ENCODE data around the gene UBE4A. TPM values are rescaled to one million over a fixed set of nuclear protein-coding genes. Genes with fewer than 3 reads are reported as not detected.
A peak's percentile ranks its signal among the peaks of the same experiment; 100 is the strongest.

UBE4A gene, protein sequence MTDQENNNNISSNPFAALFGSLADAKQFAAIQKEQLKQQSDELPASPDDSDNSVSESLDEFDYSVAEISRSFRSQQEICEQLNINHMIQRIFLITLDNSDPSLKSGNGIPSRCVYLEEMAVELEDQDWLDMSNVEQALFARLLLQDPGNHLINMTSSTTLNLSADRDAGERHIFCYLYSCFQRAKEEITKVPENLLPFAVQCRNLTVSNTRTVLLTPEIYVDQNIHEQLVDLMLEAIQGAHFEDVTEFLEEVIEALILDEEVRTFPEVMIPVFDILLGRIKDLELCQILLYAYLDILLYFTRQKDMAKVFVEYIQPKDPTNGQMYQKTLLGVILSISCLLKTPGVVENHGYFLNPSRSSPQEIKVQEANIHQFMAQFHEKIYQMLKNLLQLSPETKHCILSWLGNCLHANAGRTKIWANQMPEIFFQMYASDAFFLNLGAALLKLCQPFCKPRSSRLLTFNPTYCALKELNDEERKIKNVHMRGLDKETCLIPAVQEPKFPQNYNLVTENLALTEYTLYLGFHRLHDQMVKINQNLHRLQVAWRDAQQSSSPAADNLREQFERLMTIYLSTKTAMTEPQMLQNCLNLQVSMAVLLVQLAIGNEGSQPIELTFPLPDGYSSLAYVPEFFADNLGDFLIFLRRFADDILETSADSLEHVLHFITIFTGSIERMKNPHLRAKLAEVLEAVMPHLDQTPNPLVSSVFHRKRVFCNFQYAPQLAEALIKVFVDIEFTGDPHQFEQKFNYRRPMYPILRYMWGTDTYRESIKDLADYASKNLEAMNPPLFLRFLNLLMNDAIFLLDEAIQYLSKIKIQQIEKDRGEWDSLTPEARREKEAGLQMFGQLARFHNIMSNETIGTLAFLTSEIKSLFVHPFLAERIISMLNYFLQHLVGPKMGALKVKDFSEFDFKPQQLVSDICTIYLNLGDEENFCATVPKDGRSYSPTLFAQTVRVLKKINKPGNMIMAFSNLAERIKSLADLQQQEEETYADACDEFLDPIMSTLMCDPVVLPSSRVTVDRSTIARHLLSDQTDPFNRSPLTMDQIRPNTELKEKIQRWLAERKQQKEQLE
- total RNA-seq, result 40.0 TPM
- long read RNA-seq, full-length matches to known transcripts, result 21 of 36 reads
- long read RNA-seq, partial matches to known transcripts, result 6 of 36 reads
- long read RNA-seq, other reads (novel, unspliced or antisense), result 9 of 36 reads

DNA sequence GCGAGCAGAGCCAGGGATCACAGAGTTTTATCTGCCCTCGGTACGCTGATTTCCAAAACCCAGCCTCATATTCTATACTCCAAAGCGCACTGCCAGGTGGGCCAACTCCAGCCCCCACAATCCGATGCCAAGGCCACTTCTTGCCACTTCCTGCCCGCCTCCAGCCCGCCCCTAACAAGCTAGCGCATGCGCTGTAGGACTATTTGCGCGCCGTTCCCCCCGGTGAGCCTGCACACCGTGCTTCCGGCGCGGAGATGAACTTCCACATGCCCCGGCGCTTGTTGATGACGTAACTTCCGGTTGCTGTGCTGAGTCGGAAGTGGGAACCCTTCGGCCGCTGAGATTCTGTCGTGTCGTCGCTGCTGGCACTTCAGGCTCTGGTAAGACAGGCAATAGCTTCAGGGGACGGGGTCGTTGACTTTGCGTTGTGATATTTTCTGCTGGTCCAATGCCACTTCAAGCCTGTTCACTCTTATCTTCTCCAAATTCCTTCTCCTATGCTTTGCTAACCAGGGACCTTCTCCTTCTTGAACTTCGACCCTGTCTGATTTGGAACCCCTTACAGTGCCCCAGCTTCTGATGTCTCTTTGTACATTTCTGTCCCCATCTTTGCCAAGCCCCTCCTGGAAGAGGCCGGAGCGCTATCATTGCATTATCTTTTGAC is at the start of gene UBE4A:
Gene UBE4A (plus strand): TSS at position 306 of the 664 bp plus-strand sequence. CDS start 5,481 bp downstream, outside the sequence.
- peak within 1 kb of the TSS; percentile 99 for H3K4me3 ChIP-seq
- peak within 1 kb of the TSS; percentile 82 for H3K27ac ChIP-seq
- intact Hi-C loops (cut with DNase I), result no loop called here
- peaks cover 15% of the 10 kb centered on the region for H3K4me1 ChIP-seq
- TF ChIP-seq, protein P1, sequence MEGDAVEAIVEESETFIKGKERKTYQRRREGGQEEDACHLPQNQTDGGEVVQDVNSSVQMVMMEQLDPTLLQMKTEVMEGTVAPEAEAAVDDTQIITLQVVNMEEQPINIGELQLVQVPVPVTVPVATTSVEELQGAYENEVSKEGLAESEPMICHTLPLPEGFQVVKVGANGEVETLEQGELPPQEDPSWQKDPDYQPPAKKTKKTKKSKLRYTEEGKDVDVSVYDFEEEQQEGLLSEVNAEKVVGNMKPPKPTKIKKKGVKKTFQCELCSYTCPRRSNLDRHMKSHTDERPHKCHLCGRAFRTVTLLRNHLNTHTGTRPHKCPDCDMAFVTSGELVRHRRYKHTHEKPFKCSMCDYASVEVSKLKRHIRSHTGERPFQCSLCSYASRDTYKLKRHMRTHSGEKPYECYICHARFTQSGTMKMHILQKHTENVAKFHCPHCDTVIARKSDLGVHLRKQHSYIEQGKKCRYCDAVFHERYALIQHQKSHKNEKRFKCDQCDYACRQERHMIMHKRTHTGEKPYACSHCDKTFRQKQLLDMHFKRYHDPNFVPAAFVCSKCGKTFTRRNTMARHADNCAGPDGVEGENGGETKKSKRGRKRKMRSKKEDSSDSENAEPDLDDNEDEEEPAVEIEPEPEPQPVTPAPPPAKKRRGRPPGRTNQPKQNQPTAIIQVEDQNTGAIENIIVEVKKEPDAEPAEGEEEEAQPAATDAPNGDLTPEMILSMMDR (IDR thresholded peaks at IDR 0.05), result no peak
- H3K9me3 ChIP-seq, result no peaks in the 10 kb centered on the region
- peak; percentile 97 for DNase-seq
- ATAC-seq, result peak; percentile 98
- H3K36me3 ChIP-seq, result peaks cover 6% of the 10 kb centered on the region
- no peaks in the 10 kb centered on the region for H3K27me3 ChIP-seq

DNA sequence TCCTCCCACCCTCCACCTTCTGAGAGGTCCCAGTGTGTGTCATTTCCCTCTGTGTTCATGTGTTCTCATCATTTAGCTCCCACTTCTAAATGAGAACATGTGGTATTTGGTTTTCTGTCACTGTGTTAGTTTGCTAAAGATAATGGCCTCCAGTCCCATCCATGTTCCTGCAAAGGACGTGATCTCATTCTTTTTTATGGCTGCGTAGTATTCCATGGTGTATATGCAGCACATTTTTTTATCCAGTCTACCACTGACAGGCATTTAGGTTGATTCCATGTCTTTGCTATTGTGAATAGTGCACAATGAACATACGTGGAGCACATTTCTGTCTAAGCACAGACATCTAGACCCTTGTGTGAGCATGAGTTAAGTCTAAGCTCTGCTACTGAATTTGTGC is 49.1 kb upstream of the UBE4A start:
- peaks cover 4% of the 10 kb centered on the region for H3K27me3 ChIP-seq
- H3K36me3 ChIP-seq, result no peaks in the 10 kb centered on the region
- DNase-seq (no peak), ATAC-seq (no peak)
- intact Hi-C loops (cut with DNase I), result no loop called here
- no peaks in the 10 kb centered on the region for H3K9me3 ChIP-seq
- TF ChIP-seq, protein P1 (IDR thresholded peaks at IDR 0.05), result no peak
- no peak overlapping the region for H3K27ac ChIP-seq
- H3K4me1 ChIP-seq, result peaks cover 7% of the 10 kb centered on the region
- H3K4me3 ChIP-seq, result no peak overlapping the region

DNA sequence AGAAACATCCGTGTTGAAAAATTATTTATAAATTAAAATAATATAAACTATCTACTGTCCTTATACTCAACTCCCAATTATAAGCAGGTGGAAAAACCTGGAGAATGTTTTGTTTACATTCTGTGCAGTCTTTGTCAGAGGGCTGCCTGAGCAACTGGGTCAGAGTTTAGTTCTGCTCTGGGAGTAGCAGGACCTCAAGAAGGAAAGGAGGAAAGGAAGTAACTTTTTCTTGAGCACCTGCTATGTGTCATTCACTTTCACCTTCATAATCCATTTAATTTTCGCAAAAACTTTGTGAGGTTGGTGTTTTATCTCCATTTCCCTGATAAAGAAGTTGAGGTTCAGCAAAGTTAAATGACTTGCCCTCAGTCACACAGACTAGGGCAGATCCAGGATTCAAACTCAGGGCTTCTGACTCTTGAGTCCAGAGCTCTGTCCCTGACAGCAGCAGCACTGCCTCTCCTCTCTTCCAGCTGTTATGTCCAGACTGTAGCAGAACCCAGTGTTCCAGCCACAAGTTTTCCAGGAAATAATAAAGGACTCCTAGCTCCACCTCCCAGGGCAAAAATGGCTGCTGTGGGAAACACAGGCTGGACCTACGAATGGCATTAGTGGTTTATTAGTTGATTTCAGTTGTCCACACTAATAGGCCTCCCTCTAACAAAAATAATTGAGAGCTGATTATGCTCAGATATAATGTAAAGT is 48.5 kb upstream of the UBE4A start:
- Histone ChIP-seq H3K27me3 (peaks cover 4% of the 10 kb centered on the region), H3K9me3 (no peaks in the 10 kb centered on the region), H3K4me3 (no peak overlapping the region), H3K27ac (no peak overlapping the region), H3K4me1 (peaks cover 13% of the 10 kb centered on the region), H3K36me3 (no peaks in the 10 kb centered on the region)
- TF ChIP-seq, protein P1 (IDR thresholded peaks at IDR 0.05), result no peak
- intact Hi-C loops (cut with DNase I), result no loop called here
- ATAC-seq (no peak), DNase-seq (no peak)

DNA sequence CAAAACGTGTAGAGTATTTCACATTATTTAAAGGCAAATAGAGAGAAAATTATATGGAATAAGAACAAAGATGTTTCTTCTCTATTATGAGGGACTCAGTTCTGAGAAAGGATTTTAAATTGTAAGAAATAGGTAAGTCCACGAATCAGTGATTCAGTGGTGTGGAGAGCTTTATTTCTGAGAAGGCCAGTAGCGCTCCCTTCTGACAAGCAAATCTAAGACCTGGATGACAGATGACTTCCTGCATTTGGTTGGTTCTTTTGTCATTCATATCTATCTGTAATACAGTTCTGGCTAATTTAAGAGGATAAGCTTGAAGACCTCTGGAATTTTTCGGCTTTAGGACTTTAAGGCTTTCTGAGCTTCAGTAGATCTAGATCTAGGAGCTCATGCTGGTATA is 47.9 kb upstream of the UBE4A start:
- no peak for DNase-seq
- TF ChIP-seq, protein P1 (IDR thresholded peaks at IDR 0.05), result no peak
- no peak for ATAC-seq
- intact Hi-C loops (cut with DNase I), result no loop called here
- Histone ChIP-seq H3K36me3 (no peaks in the 10 kb centered on the region), H3K4me3 (no peak overlapping the region), H3K9me3 (no peaks in the 10 kb centered on the region), H3K4me1 (peaks cover 19% of the 10 kb centered on the region), H3K27ac (no peak overlapping the region), H3K27me3 (peaks cover 4% of the 10 kb centered on the region)
